ENCODE data around the gene C1orf210. TPM values are rescaled to one million over a fixed set of nuclear protein-coding genes. Genes with fewer than 3 reads are reported as not detected.

C1orf210 gene
- total and polyA plus RNA-seq, 2 of the 4 experiments (the other 2 are of a cell fraction) = not detected

- Histone ChIP-seq H3K4me1 (ENCODE audit: control insufficient read depth, insufficient read depth, low read length) (0 out of 2 replicates have a peak, but pooled peaks cover 3% of the 10 kb centered on the region), H3K27me3 (ENCODE audit: control insufficient read depth, insufficient read depth, low read length) (peaks cover 10% of the 10 kb centered on the region; the same call in 1 of the 2 replicates), H2BK15ac (ENCODE audit: low read depth, low read length) (no peak overlapping the region), H3K4me2 (ENCODE audit: low read depth, low read length) (no peak overlapping the region), H3K4me3 (ENCODE audit: insufficient read depth, low read depth, low read length) (no peak overlapping the region), H2BK20ac (ENCODE audit: low read depth, low read length) (no peak overlapping the region), H3K4ac (ENCODE audit: low read depth, low read length) (no peak overlapping the region), H3K9ac (ENCODE audit: low read depth, low read length) (no peak overlapping the region), H3K27ac (ENCODE audit: insufficient read depth, low read length) (no peak overlapping the region), H2BK5ac (ENCODE audit: low read depth, low read length, poor library complexity, severe bottlenecking) (no peak overlapping the region), H4K5ac (ENCODE audit: low read depth, low read length) (no peak overlapping the region), H2BK120ac (ENCODE audit: low read depth, low read length) (no peak overlapping the region), H3K23ac (ENCODE audit: low read depth, low read length) (no peak overlapping the region), H2AFZ (replicated peaks; ENCODE audit: low read length, poor library complexity) (no peak overlapping the region), H4K91ac (ENCODE audit: insufficient read depth, low read depth, low read length) (no peak overlapping the region), H3K36me3 (ENCODE audit: control insufficient read depth, insufficient read depth, low read length) (no peaks in the 10 kb centered on the region), H3K79me1 (ENCODE audit: low read depth in 1 of 2, low read length in 2 of 2) (no peaks in the 10 kb centered on the region), H3K9me3 (ENCODE audit: control insufficient read depth, insufficient read depth, low read length) (no peaks in the 10 kb centered on the region), H4K20me1 (ENCODE audit: insufficient read depth, low read length) (no peaks in the 10 kb centered on the region), H2AK9ac (replicated peaks; ENCODE audit: low read depth, low read length, poor library complexity) (peak overlapping the region; percentile 7), H4K8ac (ENCODE audit: low read depth in 2 of 2, low read length in 2 of 2) (peak overlapping the region; percentile 92 to 96; a peak in 2 of 4 replicates), H3K9me1 (ENCODE audit: insufficient read depth, low read length) (no peaks in the 10 kb centered on the region; the same call in 1 of the 2 replicates), H2AK5ac (ENCODE audit: low read depth, low read length) (peak overlapping the region; percentile 64), H3K14ac (replicated peaks; ENCODE audit: low read depth, low read length) (no peak overlapping the region), H3K56ac (ENCODE audit: extremely low read depth, insufficient read depth, low read length) (no peak overlapping the region), H3K18ac (ENCODE audit: low read depth, low read length) (no peak overlapping the region)
- CTCF ChIA-PET = no interaction called here
- POLR2A ChIA-PET (ENCODE audit: unreplicated experiment) = no interaction called here
- in situ Hi-C loops (cut with MboI; ENCODE audit: low sequenced_read_pairs) (no loop called here), dilution Hi-C loops (cut with HindIII; ENCODE audit: low sequenced_read_pairs, unreplicated experiment) (no loop called here), intact Hi-C loops (cut with micrococcal nuclease) (no loop called here)
- no peak for ATAC-seq (ENCODE audit: low read depth)
- no TSS peak for BruUV-seq (replicated peaks)
- no CpG with 5 or more reads among the region's 7 CpGs for WGBS, 2 experiments (ENCODE audit: extremely low coverage in 2 of 2, insufficient read length in 1 of 2)
- DNase-seq = no peak
- TF ChIP-seq CEBPB (IDR thresholded peaks at IDR 0.05; ENCODE audit: low read depth, low read length) (no peak), RAD21 (IDR thresholded peaks at IDR 0.05; ENCODE audit: low read length) (no peak), SMC3 (IDR thresholded peaks at IDR 0.05; ENCODE audit: low read depth, low read length) (no peak), ELK1 (IDR thresholded peaks at IDR 0.05; ENCODE audit: borderline replicate concordance, low read depth, low read length) (no peak), RFX5 (IDR thresholded peaks at IDR 0.05; ENCODE audit: low read depth, low read length) (no peak), MAZ (IDR thresholded peaks at IDR 0.05; ENCODE audit: borderline replicate concordance, low read depth, low read length) (no peak), MXI1 (IDR thresholded peaks at IDR 0.05; ENCODE audit: borderline replicate concordance, low read depth, low read length) (no peak), RCOR1 (IDR thresholded peaks at IDR 0.05; ENCODE audit: insufficient replicate concordance, low read length) (no peak), USF2 (IDR thresholded peaks at IDR 0.05; ENCODE audit: low read depth, low read length) (no peak), NFE2L2 (IDR thresholded peaks at IDR 0.05; ENCODE audit: low read depth, low read length) (no peak), FOS (IDR thresholded peaks at IDR 0.05; ENCODE audit: low read depth, low read length) (no peak), BHLHE40 (IDR thresholded peaks at IDR 0.05; ENCODE audit: low read depth, low read length) (no peak), POLR2A (IDR thresholded peaks at IDR 0.05; ENCODE audit: low read depth, low read length) (no peak), CTCF (conservative IDR thresholded peaks at IDR 0.05; ENCODE audit: low read depth, low read length) (no peak), MAFK (IDR thresholded peaks at IDR 0.05; ENCODE audit: low read depth, low read length) (no peak), CHD1 (IDR thresholded peaks at IDR 0.05; ENCODE audit: low read depth, low read length) (no peak)
Observed at GRCh38 chr1:43273708-43274107, 11.7 kb downstream of the C1orf210 start.
